Suprapubic skin (tissue), 4 donors: Measurements from ENCODE around the gene ARAF. TPM values are rescaled to one million over a fixed set of nuclear protein-coding genes. Genes with fewer than 3 reads are reported as not detected.
A peak's percentile ranks its signal among the peaks of the same experiment; 100 is the strongest.
"Not testable (repeated sequence)": the region's sequence is repeated elsewhere in the genome, so short reads cannot be mapped to it uniquely, and the experiment has no call there.

Source experiments
- DNase-seq, 2 donors: peaks; one replicate each; pipeline ENCODE4 v3.0.0-alpha.2; 2019; ENCODE audit warnings: low spot score in 2 of 2
- H3K27ac ChIP-seq: fragments of 200-600 bp; sonication (generic); one replicate; pipeline ENCODE4 v1.5.1; 2019
- H3K27me3 ChIP-seq: fragments of 200-600 bp; sonication (generic); one replicate; pipeline ENCODE4 v1.5.1; 2019
- H3K36me3 ChIP-seq: fragments of 200-600 bp; sonication (generic); one replicate; pipeline ENCODE4 v1.5.1; 2019
- H3K4me1 ChIP-seq: fragments of 200-600 bp; sonication (generic); one replicate; pipeline ENCODE4 v1.5.1; 2019
- H3K4me3 ChIP-seq: fragments of 200-600 bp; sonication (generic); one replicate; pipeline ENCODE4 v1.5.1; 2019; ENCODE audit warnings: mild to moderate bottlenecking
- H3K9me3 ChIP-seq: fragments of 200-600 bp; sonication (generic); one replicate; pipeline ENCODE4 v1.5.1; 2019
- EP300 ChIP-seq: sonication (generic); formaldehyde crosslinking; IDR thresholded peaks from one replicate; pipeline ENCODE4 v1.6.1; 2017; ENCODE audit warnings: antibody characterized with exemption
- POLR2A ChIP-seq, 2 donors: fragments of 450-650 bp; IDR thresholded peaks; one replicate each; pipeline ENCODE4 v1.6.1; 2017; ENCODE audit warnings: antibody characterized with exemption in 2 of 2, mild to moderate bottlenecking in 2 of 2, moderate library complexity in 2 of 2
- POLR2AphosphoS5 ChIP-seq, 3 donors: sonication (generic); formaldehyde crosslinking; IDR thresholded peaks; one replicate each; pipeline ENCODE4 v1.6.1; 2017; ENCODE audit warnings: antibody characterized with exemption in 3 of 3
- WGBS: methylation state at CpG from one replicate; pipeline ENCODE4 v1.1.5; 2018; 5-methylcytosine and 5-hydroxymethylcytosine counted together
- total RNA-seq, 4 donors: library from RNA; depleted of rRNA; stranded (reverse); fragments of >200 nt; gene quantifications; one replicate each; pipeline ENCODE4 v1.1.0, GENCODE V29; 2016
- TF ChIP-seq, protein P1 (sequence below), 2 donors: fragments of 200-600 bp in 1 of 2; fragments of 450-650 bp in 1 of 2; sonication (generic) in 1 of 2; IDR thresholded peaks; one replicate each; pipeline ENCODE4 v1.5.1; 2016 to 2019; ENCODE audit warnings: antibody characterized with exemption in 2 of 2, mild to moderate bottlenecking in 1 of 2, moderate library complexity in 1 of 2

ARAF gene
- total RNA-seq = 10 to 100 TPM; 32.4 to 60.0 (median 42.2) TPM

- DNase-seq = peak; percentile 95 to 98
- Histone ChIP-seq H3K27ac (peak within 1 kb of the TSS; percentile 97), H3K4me3 (peak within 1 kb of the TSS; percentile 64), H3K4me1 (peaks cover 12% of the 10 kb centered on the region), H3K27me3 (no peaks in the 10 kb centered on the region), H3K36me3 (peaks cover 25% of the 10 kb centered on the region), H3K9me3 (no peaks in the 10 kb centered on the region)
- TF ChIP-seq POLR2AphosphoS5 (IDR thresholded peaks at IDR 0.05) (peak; percentile 11 to 61 (median 61)), POLR2A (IDR thresholded peaks at IDR 0.05) (peak in 1 of 2 donors; percentile 53), EP300 (no peak)
- TF ChIP-seq, protein P1, sequence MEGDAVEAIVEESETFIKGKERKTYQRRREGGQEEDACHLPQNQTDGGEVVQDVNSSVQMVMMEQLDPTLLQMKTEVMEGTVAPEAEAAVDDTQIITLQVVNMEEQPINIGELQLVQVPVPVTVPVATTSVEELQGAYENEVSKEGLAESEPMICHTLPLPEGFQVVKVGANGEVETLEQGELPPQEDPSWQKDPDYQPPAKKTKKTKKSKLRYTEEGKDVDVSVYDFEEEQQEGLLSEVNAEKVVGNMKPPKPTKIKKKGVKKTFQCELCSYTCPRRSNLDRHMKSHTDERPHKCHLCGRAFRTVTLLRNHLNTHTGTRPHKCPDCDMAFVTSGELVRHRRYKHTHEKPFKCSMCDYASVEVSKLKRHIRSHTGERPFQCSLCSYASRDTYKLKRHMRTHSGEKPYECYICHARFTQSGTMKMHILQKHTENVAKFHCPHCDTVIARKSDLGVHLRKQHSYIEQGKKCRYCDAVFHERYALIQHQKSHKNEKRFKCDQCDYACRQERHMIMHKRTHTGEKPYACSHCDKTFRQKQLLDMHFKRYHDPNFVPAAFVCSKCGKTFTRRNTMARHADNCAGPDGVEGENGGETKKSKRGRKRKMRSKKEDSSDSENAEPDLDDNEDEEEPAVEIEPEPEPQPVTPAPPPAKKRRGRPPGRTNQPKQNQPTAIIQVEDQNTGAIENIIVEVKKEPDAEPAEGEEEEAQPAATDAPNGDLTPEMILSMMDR (IDR thresholded peaks at IDR 0.05) = no peak
- WGBS = 50% methylated on average over 45 of the region's 59 CpGs
These were observed at the start of gene ARAF for GRCh38 chrX:47560934-47561658. Gene ARAF (plus strand): TSS chrX:47561205. CDS start chrX:47562968, 1,763 bp downstream.

DNA sequence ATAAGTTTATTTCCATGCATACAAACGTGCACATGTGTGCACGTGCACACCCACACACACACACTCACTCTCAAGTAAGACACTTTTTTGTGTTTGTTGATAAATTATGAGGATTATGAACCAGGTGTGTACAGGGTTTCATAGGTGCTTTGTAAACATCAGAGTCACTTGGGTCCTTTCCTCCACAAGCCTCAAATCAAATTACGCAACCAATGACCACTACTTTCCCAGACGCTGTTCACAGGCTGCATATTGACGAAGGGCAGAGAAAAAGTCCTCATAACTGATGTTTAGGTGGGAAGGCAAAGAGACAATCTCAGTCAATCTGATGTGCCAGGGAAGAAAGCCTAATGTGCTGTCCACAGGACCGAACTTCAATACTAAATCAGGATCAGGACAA, 48.6 kb upstream of the ARAF start:
- H3K27ac ChIP-seq, DNase-seq, H3K4me3 ChIP-seq, H3K27me3 ChIP-seq, H3K9me3 ChIP-seq, H3K36me3 ChIP-seq, H3K4me1 ChIP-seq: not testable (repeated sequence)
- 68% methylated on average over 4 of the region's 6 CpGs for WGBS

DNA sequence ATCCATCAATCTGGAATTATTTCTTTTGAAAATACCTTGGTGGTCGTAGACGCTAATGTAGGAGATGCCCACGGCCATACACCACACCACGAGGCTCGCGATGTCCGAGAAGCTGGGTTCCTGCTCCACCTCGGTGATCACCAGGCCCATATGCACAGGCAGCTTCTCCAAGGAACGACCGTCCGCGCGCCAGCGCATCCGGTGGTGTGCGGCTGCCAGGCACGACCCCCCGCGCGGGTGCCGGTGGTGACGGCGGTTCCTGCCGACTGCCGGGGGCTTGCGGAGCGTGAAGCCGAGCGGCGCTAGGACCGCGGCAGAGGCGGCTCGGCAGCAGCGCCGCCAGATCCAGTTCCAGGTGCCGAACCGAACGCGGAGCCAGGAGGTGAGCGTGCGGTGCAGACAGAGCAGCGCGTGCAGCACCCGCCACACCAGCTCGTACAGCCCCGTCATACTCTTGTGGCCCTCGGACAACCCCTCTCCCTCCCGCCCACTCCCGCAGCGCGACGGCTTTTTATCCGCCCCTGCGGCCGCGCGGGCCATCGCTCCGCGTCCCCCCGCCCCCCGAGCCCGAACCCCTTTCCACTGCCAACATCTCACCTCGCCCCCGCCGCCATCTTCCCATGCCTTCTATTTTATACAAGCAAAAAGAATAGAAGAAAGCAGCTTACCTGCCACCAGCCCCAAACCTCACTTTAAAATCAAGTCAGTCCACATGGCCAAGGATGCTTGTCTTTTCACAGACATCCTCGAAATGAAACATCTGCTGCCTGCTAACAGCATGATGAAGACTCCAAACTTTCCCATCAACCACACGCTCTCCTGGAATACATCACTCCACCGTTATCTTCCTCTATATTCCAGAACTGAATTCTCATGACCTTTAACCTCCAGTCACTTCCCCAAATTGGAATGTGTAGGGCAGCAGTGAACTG, 47.7 kb upstream of the ARAF start:
- H3K27me3 ChIP-seq, DNase-seq: not testable (repeated sequence)

GRCh38 chrX:47514533-47515235, 46.3 kb upstream of the ARAF start:
- Histone ChIP-seq H3K36me3 (no peaks in the 10 kb centered on the region), H3K27me3 (no peaks in the 10 kb centered on the region), H3K27ac (no peak overlapping the region), H3K4me3 (no peak overlapping the region), H3K9me3 (no peaks in the 10 kb centered on the region), H3K4me1 (peaks cover 3% of the 10 kb centered on the region)
- TF ChIP-seq, protein P1 (IDR thresholded peaks at IDR 0.05) = no peak
- no peak for TF ChIP-seq POLR2AphosphoS5 (IDR thresholded peaks at IDR 0.05)
- 66% methylated on average over 7 of the region's 7 CpGs for WGBS
- no peak for DNase-seq

More for the DNA sequence above, 47.7 kb upstream of the ARAF start:
- H3K36me3 ChIP-seq, H3K27ac ChIP-seq, H3K4me1 ChIP-seq, H3K9me3 ChIP-seq: not testable (repeated sequence)
- 28% methylated on average over 27 of the region's 70 CpGs for WGBS
- peak overlapping the region; percentile 41 for H3K4me3 ChIP-seq

- no peak overlapping the region for H3K4me3 ChIP-seq
- no peaks in the 10 kb centered on the region for H3K27me3 ChIP-seq
- no peak overlapping the region for H3K27ac ChIP-seq
- DNase-seq = no peak
- TF ChIP-seq POLR2A (IDR thresholded peaks at IDR 0.05) = no peak
- TF ChIP-seq EP300 = no peak
- TF ChIP-seq, protein P1 (IDR thresholded peaks at IDR 0.05) = no peak
- no peak for TF ChIP-seq POLR2AphosphoS5 (IDR thresholded peaks at IDR 0.05)
- H3K9me3 ChIP-seq = no peaks in the 10 kb centered on the region
- H3K4me1 ChIP-seq = peaks cover 3% of the 10 kb centered on the region
- WGBS = 88% methylated on average over 8 of the region's 8 CpGs
- H3K36me3 ChIP-seq = no peaks in the 10 kb centered on the region
These were observed 44.9 kb upstream of the ARAF start for GRCh38 chrX:47515941-47516665.
